ENCODE results near the gene AJAP1.

DNA sequence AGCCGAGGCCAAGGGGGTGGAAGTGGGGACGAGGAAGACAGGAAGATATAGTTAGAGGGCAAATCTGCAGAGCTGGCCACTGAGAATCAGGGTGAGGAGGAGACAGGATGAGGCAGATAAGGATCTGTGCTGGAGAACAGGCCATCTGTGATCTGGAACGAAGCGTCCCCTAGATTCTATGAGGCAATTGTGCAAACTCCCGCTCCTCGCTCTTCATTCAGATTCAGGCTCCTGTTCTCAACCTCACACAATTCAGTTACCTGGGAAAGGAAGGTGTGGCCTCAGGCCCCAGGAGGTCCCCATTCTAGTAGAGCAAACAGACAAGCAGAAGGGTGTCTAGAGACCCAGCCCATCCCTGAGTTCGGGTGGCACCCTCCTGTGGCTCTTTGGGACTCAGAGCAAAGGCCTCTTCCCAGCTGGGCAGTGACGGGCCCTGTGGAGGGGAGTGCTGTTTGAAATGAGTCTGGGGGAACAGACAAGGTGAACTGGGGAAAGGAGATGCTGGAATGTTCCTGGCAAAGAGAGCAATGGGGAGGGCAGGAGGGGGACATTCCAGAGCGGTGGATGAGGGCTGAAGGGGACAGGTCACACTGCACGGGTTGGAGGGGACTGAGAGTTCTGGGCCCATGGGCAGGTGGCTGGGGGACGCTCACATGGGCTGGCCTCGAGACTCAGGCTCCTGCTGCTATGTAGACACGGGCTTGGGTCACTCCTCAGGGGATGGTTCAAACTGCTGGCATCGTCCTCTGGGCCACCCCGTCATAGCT, 39.9 kb upstream of the AJAP1 start:
- TF ChIP-seq EZH2phosphoT487 (IDR thresholded peaks at IDR 0.05; ENCODE audit: borderline replicate concordance, low read depth) (no peak), TAF1 (IDR thresholded peaks at IDR 0.05; ENCODE audit: borderline replicate concordance, low read depth, low read length) (no peak)
- TF ChIP-seq, protein P1, sequence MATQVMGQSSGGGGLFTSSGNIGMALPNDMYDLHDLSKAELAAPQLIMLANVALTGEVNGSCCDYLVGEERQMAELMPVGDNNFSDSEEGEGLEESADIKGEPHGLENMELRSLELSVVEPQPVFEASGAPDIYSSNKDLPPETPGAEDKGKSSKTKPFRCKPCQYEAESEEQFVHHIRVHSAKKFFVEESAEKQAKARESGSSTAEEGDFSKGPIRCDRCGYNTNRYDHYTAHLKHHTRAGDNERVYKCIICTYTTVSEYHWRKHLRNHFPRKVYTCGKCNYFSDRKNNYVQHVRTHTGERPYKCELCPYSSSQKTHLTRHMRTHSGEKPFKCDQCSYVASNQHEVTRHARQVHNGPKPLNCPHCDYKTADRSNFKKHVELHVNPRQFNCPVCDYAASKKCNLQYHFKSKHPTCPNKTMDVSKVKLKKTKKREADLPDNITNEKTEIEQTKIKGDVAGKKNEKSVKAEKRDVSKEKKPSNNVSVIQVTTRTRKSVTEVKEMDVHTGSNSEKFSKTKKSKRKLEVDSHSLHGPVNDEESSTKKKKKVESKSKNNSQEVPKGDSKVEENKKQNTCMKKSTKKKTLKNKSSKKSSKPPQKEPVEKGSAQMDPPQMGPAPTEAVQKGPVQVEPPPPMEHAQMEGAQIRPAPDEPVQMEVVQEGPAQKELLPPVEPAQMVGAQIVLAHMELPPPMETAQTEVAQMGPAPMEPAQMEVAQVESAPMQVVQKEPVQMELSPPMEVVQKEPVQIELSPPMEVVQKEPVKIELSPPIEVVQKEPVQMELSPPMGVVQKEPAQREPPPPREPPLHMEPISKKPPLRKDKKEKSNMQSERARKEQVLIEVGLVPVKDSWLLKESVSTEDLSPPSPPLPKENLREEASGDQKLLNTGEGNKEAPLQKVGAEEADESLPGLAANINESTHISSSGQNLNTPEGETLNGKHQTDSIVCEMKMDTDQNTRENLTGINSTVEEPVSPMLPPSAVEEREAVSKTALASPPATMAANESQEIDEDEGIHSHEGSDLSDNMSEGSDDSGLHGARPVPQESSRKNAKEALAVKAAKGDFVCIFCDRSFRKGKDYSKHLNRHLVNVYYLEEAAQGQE (IDR thresholded peaks at IDR 0.05; ENCODE audit: low read depth, low read length) = no peak

All from SK-N-SH (cell line).